Heart right ventricle (tissue), 16 donors: ENCODE measurements around the gene DGKB. TPM values are rescaled to one million over a fixed set of nuclear protein-coding genes. Genes with fewer than 3 reads are reported as not detected.

Experiments
- ATAC-seq, 8 donors: fragments of 200-7000 bp; cut with Tn5 transposase; one replicate each; pipeline ENCODE4 v1.9.1; 2020; ENCODE audit warnings: mild to moderate bottlenecking in 8 of 8, moderate library complexity in 8 of 8, moderate number of reproducible peaks in 1 of 8
- DNase-seq, 2 donors: peaks; one replicate each; pipeline ENCODE4 v3.0.0-alpha.2; 2020
- H3K27ac ChIP-seq, 10 donors: fragments of 200-600 bp; sonication (generic) in 2 of 10; one replicate each; pipeline versions ENCODE4 v1.5.0 to v1.8.0; 2020 to 2022; ENCODE audit warnings: mild to moderate bottlenecking in 3 of 10
- H3K27me3 ChIP-seq, 7 donors: fragments of 200-600 bp; one replicate each; pipeline ENCODE4 v1.8.0; 2021 to 2022; ENCODE audit warnings: mild to moderate bottlenecking in 2 of 7
- H3K36me3 ChIP-seq, 9 donors: fragments of 200-600 bp; sonication (generic) in 1 of 9; one replicate each; pipeline versions ENCODE4 v1.5.0 to v1.8.0; 2020 to 2022; ENCODE audit warnings: mild to moderate bottlenecking in 2 of 9
- H3K4me1 ChIP-seq, 9 donors: fragments of 200-600 bp; sonication (generic) in 1 of 9; one replicate each; pipeline versions ENCODE4 v1.5.0 to v1.8.0; 2020 to 2022; ENCODE audit warnings: mild to moderate bottlenecking in 4 of 9
- H3K4me3 ChIP-seq, 10 donors: fragments of 200-600 bp; sonication (generic) in 2 of 10; one replicate each; pipeline versions ENCODE4 v1.5.0 to v1.8.0; 2020 to 2022; ENCODE audit warnings: mild to moderate bottlenecking in 7 of 10, moderate library complexity in 2 of 10
- H3K9me3 ChIP-seq, 11 donors: fragments of 200-600 bp in 10 of 11; sonication (generic) in 2 of 11; one replicate each; pipeline versions ENCODE4 v1.5.0 to v1.8.0; 2013 to 2022; ENCODE audit warnings: mild to moderate bottlenecking in 2 of 11, control low read depth in 1 of 11, moderate library complexity in 1 of 11
- WGBS, 2 donors: extraction: QIAGEN DNeasy Blood & Tissue Kit; methylation state at CpG; one replicate each; pipeline ENCODE4 v1.1.7; 2013; ENCODE audit warnings: inconsistent platforms in 1 of 2; 5-methylcytosine and 5-hydroxymethylcytosine counted together
- intact Hi-C, 10 donors: fragments of 100-400 bp; cut with DNase I; formaldehyde crosslinking; loops; one replicate each; pipeline versions ENCODE4 v1.11.1 to v1.14.2; 2022
- polyA plus RNA-seq, 2 donors: library from polyadenylated mRNA; stranded (reverse); fragments of 200-250 nt; gene quantifications; one replicate each; pipeline ENCODE4 v1.2.3, GENCODE V29; 2013
- total RNA-seq, 10 donors: library from RNA; stranded (reverse); fragmentation: NEBNext Ultra II Directional in 3 of 10; extraction: Animal tissue kit (Norgen Biotek cat#: 25700) in 3 of 10; gene quantifications; one replicate each; pipeline versions ENCODE4 v1.2.1 to v1.2.4, GENCODE V29; 2021 to 2023
- TF ChIP-seq, protein P1 (sequence below), 9 donors: fragments of 200-600 bp; sonication (generic) in 2 of 9; IDR thresholded peaks; one replicate each; pipeline versions ENCODE4 v1.5.0 to v1.8.0; 2021 to 2022; ENCODE audit warnings: antibody characterized with exemption in 9 of 9, mild to moderate bottlenecking in 5 of 9, moderate library complexity in 1 of 9
- donor health status: Arrhythmogenic right ventricular cardiomyopathy.
- donor health status: ischemic (EF 13 %, LVEDD 7.1; RV severe dilation, severe dysfunction).
- donor health status: healthy with polysubstance abuse.
- donor health status: DM: no; HTN: yes; CAD: no.
- donor health status: DM: no; HTN: no; CAD: no.
- donor health status: ischemic (EF 25% LVEDD 6.9; RV normal size, moderate dysfunction).
- donor health status: ischemic (EF 25% LVEDD 5.7; RV mildly dilated, moderate dysfunction).
- donor health status: healthy.
- donor health status: DM: yes; HTN: yes; CAD: no.
- donor health status: Ischemic cardiomyopathy.
- donor health status: ischemic (EF 35%, LVEDD 5.7; RV mildly dilated, moderate dysfunction).
- donor health status: nonischemic (EF 11% LVEDD 7.7; RV severe dilation, severe dysfunction).
- donor health status: DM: yes; HTN: yes; CAD: no.
- donor health status: PGD.
- donor health status: ischemic (EF 29% LVEDD 5.4; RV normal size, mild dysfunction).
- donor health status: nonischemic (EF 23%, LVEDD 6.1; RV moderate dilation, normal function).

Gene DGKB
- total and polyA plus RNA-seq, 12 donors: under 0.01 to 1.2 (median 0.77) TPM

DNA sequence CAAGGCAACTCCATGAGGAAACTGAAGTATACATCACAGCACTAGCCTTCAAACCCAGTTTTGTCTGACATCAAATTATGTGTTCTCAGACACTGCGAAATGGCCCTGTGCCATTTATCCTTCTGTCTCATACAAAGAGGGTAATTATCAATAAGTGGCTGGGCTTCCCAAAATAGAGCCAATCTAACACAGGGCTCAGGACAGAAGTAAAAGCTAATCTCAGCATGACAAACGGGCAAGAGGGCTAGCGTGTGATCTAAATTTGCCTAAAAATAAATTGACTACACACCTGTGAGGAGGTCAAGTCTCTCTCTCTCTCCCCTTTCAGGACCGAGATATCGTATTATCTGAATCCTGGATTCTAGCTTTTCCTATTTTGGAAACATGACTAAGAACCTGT, 67.2 kb downstream of the DGKB start:
- Histone ChIP-seq H3K27ac (peak overlapping the region in 8 of 10 donors; percentile 10 to 84 (median 72)), H3K4me3 (no peak overlapping the region), H3K9me3 (peaks cover 0 to 10% (median 0%) of the 10 kb centered on the region in 11 donors), H3K36me3 (no peaks in the 10 kb centered on the region), H3K4me1 (peaks cover 0 to 51% (median 20%) of the 10 kb centered on the region in 9 donors), H3K27me3 (no peaks in the 10 kb centered on the region)
- ATAC-seq (peak in 7 of 8 donors; percentile 44 to 88 (median 66)), DNase-seq (peak in 1 of 2 donors; percentile 8)
- intact Hi-C loops: loop anchor here in 1 of 10 donors (5.0 kb wide), 1 partner anchor 73 kb away; no protein-coding TSS in a partner anchor
- WGBS, 2 donors: 51 to 52% methylated on average over 5 of the region's 5 CpGs
- TF ChIP-seq, protein P1, sequence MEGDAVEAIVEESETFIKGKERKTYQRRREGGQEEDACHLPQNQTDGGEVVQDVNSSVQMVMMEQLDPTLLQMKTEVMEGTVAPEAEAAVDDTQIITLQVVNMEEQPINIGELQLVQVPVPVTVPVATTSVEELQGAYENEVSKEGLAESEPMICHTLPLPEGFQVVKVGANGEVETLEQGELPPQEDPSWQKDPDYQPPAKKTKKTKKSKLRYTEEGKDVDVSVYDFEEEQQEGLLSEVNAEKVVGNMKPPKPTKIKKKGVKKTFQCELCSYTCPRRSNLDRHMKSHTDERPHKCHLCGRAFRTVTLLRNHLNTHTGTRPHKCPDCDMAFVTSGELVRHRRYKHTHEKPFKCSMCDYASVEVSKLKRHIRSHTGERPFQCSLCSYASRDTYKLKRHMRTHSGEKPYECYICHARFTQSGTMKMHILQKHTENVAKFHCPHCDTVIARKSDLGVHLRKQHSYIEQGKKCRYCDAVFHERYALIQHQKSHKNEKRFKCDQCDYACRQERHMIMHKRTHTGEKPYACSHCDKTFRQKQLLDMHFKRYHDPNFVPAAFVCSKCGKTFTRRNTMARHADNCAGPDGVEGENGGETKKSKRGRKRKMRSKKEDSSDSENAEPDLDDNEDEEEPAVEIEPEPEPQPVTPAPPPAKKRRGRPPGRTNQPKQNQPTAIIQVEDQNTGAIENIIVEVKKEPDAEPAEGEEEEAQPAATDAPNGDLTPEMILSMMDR (IDR thresholded peaks at IDR 0.05): no peak

DNA sequence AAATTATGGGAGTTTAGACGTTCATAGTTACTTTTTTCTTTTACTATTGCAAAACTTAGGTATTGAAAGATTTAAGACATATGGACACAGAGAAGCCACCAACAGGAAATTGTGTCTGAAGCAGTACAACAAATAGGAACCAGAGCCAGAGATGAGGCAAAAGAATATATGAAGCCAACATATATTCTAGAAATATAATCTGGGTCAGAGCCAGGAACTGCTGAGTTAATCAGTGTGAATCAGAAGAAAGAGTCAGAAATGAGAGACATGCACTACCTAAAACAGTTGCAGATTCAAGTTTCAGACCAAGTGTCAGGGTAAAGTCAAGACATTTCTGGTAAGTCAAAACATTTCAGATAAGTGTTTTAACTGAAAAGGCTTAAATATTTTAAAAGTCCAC, 67.7 kb downstream of the DGKB start:
- intact Hi-C loops: loop anchor here in 2 of 10 donors (5.0 kb wide), 1 partner anchor 73 kb away; no protein-coding TSS in a partner anchor
- no peaks in the 10 kb centered on the region for H3K36me3 ChIP-seq
- TF ChIP-seq, protein P1 (IDR thresholded peaks at IDR 0.05): no peak
- H3K27me3 ChIP-seq: no peaks in the 10 kb centered on the region
- peaks cover 0 to 10% (median 0%) of the 10 kb centered on the region in 11 donors for H3K9me3 ChIP-seq
- DNase-seq: no peak
- ATAC-seq: no peak
- peaks cover 0 to 51% (median 20%) of the 10 kb centered on the region in 9 donors for H3K4me1 ChIP-seq
- no peak overlapping the region for H3K4me3 ChIP-seq
- peak overlapping the region in 8 of 10 donors; percentile 10 to 84 (median 72) for H3K27ac ChIP-seq
- 42 to 58% methylated on average over 1 of the region's 1 CpG for WGBS, 2 donors

DNA sequence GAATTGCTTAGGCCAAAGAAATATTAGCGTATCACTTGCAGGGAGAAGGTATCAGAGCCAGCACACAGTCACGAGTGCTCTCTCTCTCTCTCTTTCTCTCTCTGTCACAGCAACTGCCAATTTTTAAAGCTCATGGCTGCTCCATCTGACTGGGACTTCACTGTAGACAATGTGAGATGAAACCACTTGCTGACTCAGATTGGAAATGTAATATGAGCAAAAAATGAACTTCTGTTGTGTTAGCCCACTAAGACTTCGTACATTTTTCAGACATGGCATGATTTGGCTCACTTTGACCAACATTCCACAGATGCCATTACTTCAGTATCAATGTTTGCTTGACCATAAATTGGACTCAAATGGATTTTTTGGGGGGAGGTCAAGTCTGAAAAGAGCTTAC, 68.1 kb downstream of the DGKB start:
- Histone ChIP-seq H3K36me3 (no peaks in the 10 kb centered on the region), H3K9me3 (peaks cover 0 to 10% (median 0%) of the 10 kb centered on the region in 11 donors), H3K27me3 (no peaks in the 10 kb centered on the region), H3K4me3 (no peak overlapping the region), H3K27ac (peak overlapping the region in 7 of 10 donors; percentile 10 to 84 (median 73)), H3K4me1 (peaks cover 0 to 51% (median 20%) of the 10 kb centered on the region in 9 donors)
- intact Hi-C loops: loop anchor here in 1 of 10 donors (5.0 kb wide), 1 partner anchor 72 kb away; no protein-coding TSS in a partner anchor
- DNase-seq (peak in 1 of 2 donors; percentile 16), ATAC-seq (peak; percentile 46 to 85 (median 76))
- TF ChIP-seq, protein P1 (IDR thresholded peaks at IDR 0.05): no peak
- WGBS, 2 donors: 27 to 53% methylated on average over 3 of the region's 3 CpGs

DNA sequence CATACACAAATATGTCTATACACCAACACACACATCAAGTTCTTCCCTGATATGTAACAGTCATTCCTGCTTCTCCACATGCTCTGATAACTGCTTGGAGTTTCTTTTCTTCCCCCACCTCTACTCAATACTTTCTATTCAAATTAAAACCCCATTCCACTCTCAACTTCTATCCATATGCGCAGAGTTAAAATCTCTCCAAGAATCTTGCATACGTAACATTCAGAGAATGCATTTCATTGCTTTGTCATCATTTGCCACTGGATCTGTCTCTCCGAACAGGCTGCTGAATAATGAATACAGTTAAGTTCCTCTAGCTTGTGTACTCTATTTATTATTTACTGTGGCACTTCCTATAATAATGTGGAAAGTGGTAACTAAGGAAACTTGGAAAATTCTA, 68.8 kb downstream of the DGKB start:
- DNase-seq: no peak
- Histone ChIP-seq H3K9me3 (peaks cover 0 to 10% (median 0%) of the 10 kb centered on the region in 11 donors), H3K27ac (peak overlapping the region in 2 of 10 donors; percentile 83), H3K4me1 (peaks cover 0 to 46% (median 20%) of the 10 kb centered on the region in 9 donors), H3K4me3 (no peak overlapping the region), H3K36me3 (no peaks in the 10 kb centered on the region), H3K27me3 (no peaks in the 10 kb centered on the region)
- WGBS, 2 donors: 81 to 90% methylated on average over 3 of the region's 3 CpGs
- TF ChIP-seq, protein P1 (IDR thresholded peaks at IDR 0.05): no peak
- intact Hi-C loops: loop anchor here in 1 of 10 donors (5.0 kb wide), 1 partner anchor 71 kb away; no protein-coding TSS in a partner anchor
- no peak for ATAC-seq
